Astrocyte of the cerebellum (primary cell): Measurements from ENCODE around the gene PIGU.
"Not testable (repeated sequence)": the region's sequence is repeated elsewhere in the genome, so short reads cannot be mapped to it uniquely, and the experiment has no call there.

Source experiments
- DNase-seq: peaks from one replicate; pipeline ENCODE4 v3.0.0-alpha.2; 2011; ENCODE audit warnings: low read depth
- H3K4me3 ChIP-seq: 2 replicates; pipeline ENCODE4 v1.5.1; 2011; ENCODE audit warnings: mild to moderate bottlenecking, low read depth, low read length, moderate library complexity
- CTCF ChIP-seq: IDR thresholded peaks from 2 replicates; pipeline ENCODE4 v1.5.1; 2012; ENCODE audit warnings: low read length, low read depth, moderate library complexity, mild to moderate bottlenecking; ENCODE audit errors: missing control alignments
- in situ Hi-C: cut with HindIII; loops from 2 replicates; pipeline ENCODE4 v1.10.0; 2017; ENCODE audit warnings: low sequenced_read_pairs

Gene PIGU

GRCh38 chr20:34621036-34621343 lies 55.9 kb downstream of the PIGU start:
- no peak for TF ChIP-seq CTCF
- in situ Hi-C loops = no loop called here
- H3K4me3 ChIP-seq = no peak overlapping the region
- DNase-seq = no peak

GRCh38 chr20:34618676-34619075 lies 58.2 kb downstream of the PIGU start:
- no peak for TF ChIP-seq CTCF
- in situ Hi-C loops = no loop called here
- H3K4me3 ChIP-seq = no peak overlapping the region
- no peak for DNase-seq

GRCh38 chr20:34616913-34617312 lies 60.0 kb downstream of the PIGU start:
- H3K4me3 ChIP-seq, in situ Hi-C loops, DNase-seq: not testable (repeated sequence)

GRCh38 chr20:34615477-34615876 lies 61.4 kb downstream of the PIGU start:
- no peak overlapping the region for H3K4me3 ChIP-seq
- in situ Hi-C loops = no loop called here
- TF ChIP-seq CTCF = no peak
- DNase-seq = no peak

- H3K4me3 ChIP-seq, in situ Hi-C loops, DNase-seq: not testable (repeated sequence)
These were observed 64.9 kb downstream of the PIGU start for GRCh38 chr20:34611976-34612375.

GRCh38 chr20:34607066-34607465 lies 69.8 kb downstream of the PIGU start:
- TF ChIP-seq CTCF = no peak
- DNase-seq = no peak
- H3K4me3 ChIP-seq = no peak overlapping the region
- in situ Hi-C loops = no loop called here

- no peak overlapping the region for H3K4me3 ChIP-seq
- no peak for TF ChIP-seq CTCF
- DNase-seq = no peak
- in situ Hi-C loops = no loop called here
These were observed 71.7 kb downstream of the PIGU start for GRCh38 chr20:34604980-34605788.
